ENCODE measurements around the gene PGA5. TPM values are rescaled to one million over a fixed set of nuclear protein-coding genes. Genes with fewer than 3 reads are reported as not detected.
"Not testable (repeated sequence)": the region's sequence is repeated elsewhere in the genome, so short reads cannot be mapped to it uniquely, and the experiment has no call there.

PGA5 gene
- total RNA-seq, 1 experiment from 2014 or later = 0.33 TPM

DNA sequence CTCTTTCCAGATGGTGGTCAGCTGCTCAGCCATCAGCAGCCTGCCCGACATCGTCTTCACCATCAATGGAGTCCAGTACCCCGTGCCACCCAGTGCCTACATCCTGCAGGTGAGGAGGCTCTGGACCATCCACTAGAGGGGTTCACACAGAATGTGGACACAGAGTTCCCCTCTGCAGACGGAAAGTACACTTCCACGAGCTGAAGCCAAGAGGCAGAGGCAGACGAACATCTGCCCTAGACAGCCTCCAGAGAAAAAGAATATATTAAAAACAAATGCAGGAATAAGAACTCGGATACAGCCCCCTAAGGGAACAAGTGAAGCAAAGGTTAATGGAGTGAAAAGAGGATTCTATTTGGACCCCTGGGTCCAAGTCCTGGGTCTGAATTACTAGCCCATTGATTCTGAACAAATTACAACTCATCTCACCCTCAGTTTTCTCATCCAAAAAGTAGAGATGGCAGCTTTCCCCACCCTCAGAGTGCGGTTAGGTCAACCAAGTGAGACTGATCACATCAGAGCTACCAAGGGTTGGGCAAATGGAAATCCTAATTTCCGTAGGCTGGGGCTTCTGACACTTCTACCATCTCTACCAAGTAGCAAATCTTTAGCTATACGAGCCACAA lies 29.5 kb upstream of the PGA5 start:
- not testable (repeated sequence) for H3K27me3 ChIP-seq (ENCODE audit: insufficient read depth, low read length); H2BK5ac ChIP-seq (ENCODE audit: insufficient read length, low read length); H4K8ac ChIP-seq (replicated peaks; ENCODE audit: insufficient read length, low read depth, low read length); H3K36me3 Mint-ChIP-seq (ENCODE audit: insufficient read depth in 1 of 3, low read depth in 3 of 3); H3K9me3 ChIP-seq (ENCODE audit: control insufficient read depth, low read depth, low read length); H3K4me2 ChIP-seq (ENCODE audit: insufficient read depth, insufficient read length, low read length); H3K4me1 Mint-ChIP-seq; H3K9me3 Mint-ChIP-seq; H4K5ac ChIP-seq (ENCODE audit: insufficient read length, low read depth, low read length); H2BK20ac ChIP-seq (ENCODE audit: low read depth, low read length, poor library complexity, severe bottlenecking); H3K27ac ChIP-seq (ENCODE audit: insufficient read length, low read depth, low read length); H4K20me1 ChIP-seq (ENCODE audit: control insufficient read depth, insufficient read depth, insufficient read length); H2BK15ac ChIP-seq (ENCODE audit: low read depth, low read length); H3K4ac ChIP-seq (ENCODE audit: low read depth, low read length); H3K79me1 ChIP-seq (ENCODE audit: insufficient read depth, low read depth, low read length, poor library complexity, severe bottlenecking); H3K4me1 ChIP-seq (ENCODE audit: insufficient read depth, low read length); H3K27ac Mint-ChIP-seq; H3K4me3 Mint-ChIP-seq; H2AFZ ChIP-seq (ENCODE audit: low read length); H3K9ac ChIP-seq (ENCODE audit: extremely low read depth, insufficient read length, low read length); H3K27me3 Mint-ChIP-seq (ENCODE audit: low read depth); H2AK5ac ChIP-seq (ENCODE audit: insufficient read length, low read length); H3K14ac ChIP-seq (ENCODE audit: insufficient read depth, low read length); H3K18ac ChIP-seq (ENCODE audit: insufficient read length, low read depth, low read length); H2BK12ac ChIP-seq (ENCODE audit: insufficient read length, low read depth, low read length); DNase-seq; H3K23me2 ChIP-seq (ENCODE audit: insufficient read length, low read depth, low read length, poor library complexity, severe bottlenecking); H2BK120ac ChIP-seq (ENCODE audit: low read depth, low read length, poor library complexity, severe bottlenecking); H3K79me2 ChIP-seq (ENCODE audit: insufficient read depth, low read length); H3T11ph ChIP-seq (ENCODE audit: low read length); H3K23ac ChIP-seq (ENCODE audit: insufficient read length, low read depth, low read length); H4K91ac ChIP-seq (ENCODE audit: insufficient read length, low read depth, low read length); H3K56ac ChIP-seq (ENCODE audit: insufficient read length, low read depth, low read length)
- WGBS (ENCODE audit: extremely low coverage, insufficient read length, low lambda C conversion rate) = no CpG with 5 or more reads among the region's 10 CpGs

DNA sequence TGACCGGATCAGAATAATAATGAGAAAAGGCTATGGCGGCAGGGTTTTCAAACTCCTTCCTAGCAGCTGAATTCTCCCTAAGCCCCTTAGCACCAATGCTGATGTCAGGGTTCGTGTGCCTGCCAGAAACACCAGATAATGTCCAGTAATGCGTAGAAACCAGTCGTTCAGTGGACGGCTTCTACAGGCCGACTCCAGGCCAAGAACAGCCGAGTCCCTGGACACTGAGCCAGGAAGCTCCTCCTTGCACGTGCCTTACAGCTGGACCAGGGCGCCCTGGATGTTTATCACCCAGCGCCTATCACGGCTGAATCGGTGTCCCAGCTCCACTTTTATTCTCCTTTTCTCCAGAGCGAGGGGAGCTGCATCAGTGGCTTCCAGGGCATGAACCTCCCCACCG lies 28.8 kb upstream of the PGA5 start:
- not testable (repeated sequence) for H3K23me2 ChIP-seq (ENCODE audit: insufficient read length, low read depth, low read length, poor library complexity, severe bottlenecking); H3K23ac ChIP-seq (ENCODE audit: insufficient read length, low read depth, low read length); H3K27me3 ChIP-seq (ENCODE audit: insufficient read depth, low read length); DNase-seq; H4K8ac ChIP-seq (replicated peaks; ENCODE audit: insufficient read length, low read depth, low read length); H3K9me3 ChIP-seq (ENCODE audit: control insufficient read depth, low read depth, low read length); H2BK5ac ChIP-seq (ENCODE audit: insufficient read length, low read length); H3K27ac ChIP-seq (ENCODE audit: insufficient read length, low read depth, low read length); H3K27ac Mint-ChIP-seq; H3K36me3 Mint-ChIP-seq (ENCODE audit: insufficient read depth in 1 of 3, low read depth in 3 of 3); H3K4me3 Mint-ChIP-seq; H3K79me2 ChIP-seq (ENCODE audit: insufficient read depth, low read length); H3K79me1 ChIP-seq (ENCODE audit: insufficient read depth, low read depth, low read length, poor library complexity, severe bottlenecking); H3K9me3 Mint-ChIP-seq; H4K20me1 ChIP-seq (ENCODE audit: control insufficient read depth, insufficient read depth, insufficient read length); H3K18ac ChIP-seq (ENCODE audit: insufficient read length, low read depth, low read length); H2BK120ac ChIP-seq (ENCODE audit: low read depth, low read length, poor library complexity, severe bottlenecking); H3K4ac ChIP-seq (ENCODE audit: low read depth, low read length); H3K4me1 ChIP-seq (ENCODE audit: insufficient read depth, low read length); H3K4me2 ChIP-seq (ENCODE audit: insufficient read depth, insufficient read length, low read length); H3T11ph ChIP-seq (ENCODE audit: low read length); H3K9ac ChIP-seq (ENCODE audit: extremely low read depth, insufficient read length, low read length); H2BK15ac ChIP-seq (ENCODE audit: low read depth, low read length); H2BK12ac ChIP-seq (ENCODE audit: insufficient read length, low read depth, low read length); H3K56ac ChIP-seq (ENCODE audit: insufficient read length, low read depth, low read length); H4K5ac ChIP-seq (ENCODE audit: insufficient read length, low read depth, low read length); H2AK5ac ChIP-seq (ENCODE audit: insufficient read length, low read length); H3K27me3 Mint-ChIP-seq (ENCODE audit: low read depth); H3K14ac ChIP-seq (ENCODE audit: insufficient read depth, low read length); H4K91ac ChIP-seq (ENCODE audit: insufficient read length, low read depth, low read length); H2BK20ac ChIP-seq (ENCODE audit: low read depth, low read length, poor library complexity, severe bottlenecking); H2AFZ ChIP-seq (ENCODE audit: low read length); H3K4me1 Mint-ChIP-seq
- WGBS (ENCODE audit: extremely low coverage, insufficient read length, low lambda C conversion rate) = no CpG with 5 or more reads among the region's 15 CpGs
